Measurements from ENCODE around the gene PSMG3. TPM values are rescaled to one million over a fixed set of nuclear protein-coding genes. Genes with fewer than 3 reads are reported as not detected.

The PSMG3 gene
- total RNA-seq, 1 donor from 2014 or later = 17.9 TPM

DNA sequence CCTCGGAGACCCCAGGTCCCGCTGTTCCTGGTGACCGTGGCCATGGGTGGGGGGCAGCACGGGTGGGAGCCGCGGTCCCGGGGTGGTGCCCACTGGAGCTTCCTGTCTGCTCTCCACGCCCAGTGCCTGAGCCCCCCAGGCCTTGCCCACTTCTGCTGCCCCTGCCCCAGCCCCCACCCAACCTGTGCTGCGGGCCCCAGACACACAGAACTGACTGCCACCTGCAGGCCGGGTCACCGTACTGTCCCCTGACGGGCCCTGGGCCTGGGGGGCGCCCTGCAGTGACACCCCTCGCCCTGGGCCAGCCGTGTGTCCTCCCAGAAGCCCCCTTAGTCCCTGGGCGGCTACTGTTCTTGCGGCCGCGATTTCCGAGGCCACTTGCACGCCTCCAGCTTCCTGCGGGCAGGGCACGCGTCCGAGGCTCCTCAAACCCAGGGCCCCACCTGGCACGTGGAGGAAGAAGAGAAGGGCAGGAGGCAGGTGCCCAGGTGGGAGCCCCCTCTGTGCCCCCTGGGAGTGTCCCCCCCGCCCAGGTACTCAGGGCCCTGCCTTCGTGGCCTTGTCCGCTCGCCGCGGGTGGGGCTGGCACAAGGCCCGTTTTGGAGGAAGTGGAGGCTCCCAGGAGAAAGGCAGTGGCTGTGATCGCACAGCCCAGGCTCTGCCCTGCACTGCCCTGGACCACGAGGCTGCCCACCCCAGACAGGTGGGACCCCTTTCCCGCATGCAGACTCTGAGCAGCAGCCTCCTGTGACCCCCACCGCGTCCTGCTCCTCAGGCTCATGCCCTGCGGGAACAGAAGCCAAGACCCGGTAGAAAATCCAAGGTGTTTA lies 24.2 kb downstream of the PSMG3 start:
- no peak for DNase-seq (ENCODE audit: low read depth in 2 of 2)

DNA sequence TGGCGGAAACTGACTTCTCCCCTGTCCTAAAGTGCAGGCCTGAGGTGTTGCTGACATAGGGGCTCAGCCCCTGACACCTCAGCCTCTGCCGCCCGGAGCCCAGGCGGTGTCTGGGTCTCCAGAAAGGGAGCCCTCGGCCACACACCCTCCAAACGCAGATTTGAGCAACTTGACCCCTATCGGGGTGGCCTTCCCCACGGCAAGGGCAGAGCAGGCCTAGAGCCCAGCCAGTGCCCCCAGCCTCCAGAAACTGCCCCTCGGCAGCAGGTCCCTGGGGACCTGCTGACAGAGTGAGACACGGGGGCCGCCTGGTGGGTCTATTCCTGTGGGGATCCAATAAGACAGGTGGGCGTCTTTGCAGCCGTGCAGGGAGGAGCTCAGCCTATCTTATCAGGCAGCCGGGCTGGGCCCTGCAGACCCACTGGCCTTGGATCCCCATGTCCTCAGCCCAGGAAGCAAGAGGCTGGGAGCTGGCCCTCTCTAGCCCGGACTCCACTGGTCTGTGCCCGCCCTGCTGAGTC lies 24.9 kb downstream of the PSMG3 start:
- DNase-seq (ENCODE audit: low read depth in 2 of 2) = no peak

DNA sequence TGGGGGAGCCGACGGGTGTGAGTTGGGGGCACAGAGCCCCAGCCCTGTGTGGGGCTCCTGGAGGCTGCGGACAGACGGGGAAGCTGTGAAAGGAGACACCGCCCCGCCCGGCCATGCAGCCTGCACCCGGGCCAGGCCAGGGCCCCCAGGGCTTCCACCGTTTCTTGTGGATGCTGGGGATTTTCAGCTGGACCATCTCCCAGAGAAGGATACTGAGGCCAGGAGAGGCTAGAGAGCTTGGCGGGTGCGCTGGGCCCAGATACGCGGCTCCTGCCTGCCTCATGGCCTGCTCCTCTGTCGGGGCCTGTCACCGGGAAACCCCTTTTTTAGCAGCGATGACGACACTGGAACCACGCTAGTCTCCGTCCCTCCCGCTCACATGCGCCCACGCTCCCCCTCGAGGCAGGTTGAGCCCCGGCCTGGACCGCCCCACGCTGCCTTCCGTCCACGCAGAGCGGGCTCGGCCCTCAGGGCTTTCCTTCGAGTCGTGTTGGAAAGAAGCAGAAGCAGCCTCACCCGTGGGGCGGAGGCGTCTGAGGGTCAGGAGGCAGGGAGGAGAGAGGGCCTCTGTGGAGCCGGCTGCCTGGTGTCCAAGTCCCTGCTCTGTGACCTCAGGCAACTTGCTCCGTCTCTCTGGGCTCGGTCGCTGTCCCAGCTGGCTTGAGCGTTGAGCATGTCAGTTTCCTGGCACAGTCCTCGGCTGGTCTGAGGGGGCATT lies 25.5 kb downstream of the PSMG3 start:
- no peak for DNase-seq (ENCODE audit: low read depth in 2 of 2)

DNA sequence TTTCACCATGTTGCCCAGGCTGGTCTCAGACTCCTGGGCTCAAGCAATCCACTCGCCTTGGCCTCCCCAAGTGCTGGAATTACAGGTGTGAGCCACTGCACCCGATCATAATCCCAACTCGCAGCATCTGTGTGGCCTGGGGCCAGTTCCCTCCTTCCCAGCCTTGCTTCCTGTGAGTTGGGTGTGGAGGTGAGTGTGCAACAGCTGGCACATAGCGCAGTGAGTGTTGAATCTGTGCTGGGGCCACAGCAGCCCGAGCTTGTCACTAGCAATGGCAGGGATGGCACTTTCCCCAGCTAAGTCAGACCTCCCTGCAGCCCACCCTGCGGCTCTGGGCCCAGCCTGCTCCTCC lies 26.0 kb downstream of the PSMG3 start:
- no peak for DNase-seq (ENCODE audit: low read depth in 2 of 2)

DNA sequence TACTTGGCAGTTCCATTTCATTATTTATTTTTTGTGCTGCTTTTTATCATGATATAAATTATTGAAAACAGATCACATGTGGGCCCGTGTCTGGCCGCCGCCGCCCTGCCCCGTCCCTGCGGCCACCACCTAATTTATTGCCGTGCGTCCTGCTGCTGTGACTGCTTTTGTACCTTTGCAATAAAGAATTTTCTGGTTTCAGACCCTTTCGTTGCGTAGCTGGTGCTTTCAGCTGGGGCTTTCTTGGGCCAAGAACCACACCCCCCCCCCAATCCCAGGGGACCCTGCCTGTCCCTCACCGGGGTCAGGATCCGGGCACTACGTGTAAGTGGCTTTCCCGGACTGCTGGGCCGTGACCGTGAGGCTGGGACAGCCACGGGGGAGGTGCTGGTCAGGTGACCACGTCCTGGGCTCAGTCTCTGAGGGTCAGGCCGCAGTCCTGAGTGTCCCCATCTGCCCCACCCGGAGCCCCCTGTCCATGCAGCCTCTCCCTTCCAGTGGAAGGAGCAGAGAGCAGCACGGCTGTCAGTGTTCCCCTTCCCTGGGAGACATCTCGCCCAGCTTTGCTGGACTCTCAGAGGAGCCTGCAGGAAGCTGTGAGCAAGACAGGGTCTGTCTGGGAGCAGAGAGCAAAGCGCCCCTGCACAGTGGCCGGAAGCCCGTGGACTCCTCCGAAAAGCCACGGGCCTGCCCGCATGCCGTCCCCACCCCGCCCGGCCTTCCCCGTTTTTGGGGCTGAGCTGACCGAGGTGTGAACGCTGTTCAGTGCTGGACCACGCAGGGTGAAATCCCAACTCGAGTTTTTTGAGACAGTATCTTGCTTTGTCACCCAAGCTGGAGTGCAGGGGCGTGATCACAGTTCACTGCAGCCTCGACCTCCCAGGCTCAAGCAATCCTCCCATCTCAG lies 26.7 kb downstream of the PSMG3 start:
- DNase-seq (ENCODE audit: low read depth in 2 of 2) = no peak

DNA sequence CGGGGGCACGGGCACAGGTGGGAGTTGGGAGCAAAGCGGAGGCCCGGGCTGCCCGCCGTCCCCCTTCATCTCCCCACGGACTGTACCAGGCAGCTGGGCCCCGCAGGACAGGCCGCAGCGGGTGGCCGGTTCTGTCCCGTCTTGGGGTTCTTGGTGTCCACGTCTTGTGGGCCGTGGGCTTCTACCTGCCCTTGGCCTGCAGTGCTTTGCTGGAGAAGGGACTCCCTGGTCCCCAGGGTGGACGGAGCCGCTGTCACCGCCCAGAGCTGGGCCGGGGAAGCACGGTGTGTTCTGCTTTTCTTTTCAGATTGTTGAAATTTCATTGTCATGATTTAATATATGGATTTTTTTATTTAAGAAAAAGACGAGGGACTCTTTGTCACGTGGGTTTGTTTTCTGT lies 27.5 kb downstream of the PSMG3 start:
- DNase-seq (ENCODE audit: low read depth in 2 of 2) = no peak

DNA sequence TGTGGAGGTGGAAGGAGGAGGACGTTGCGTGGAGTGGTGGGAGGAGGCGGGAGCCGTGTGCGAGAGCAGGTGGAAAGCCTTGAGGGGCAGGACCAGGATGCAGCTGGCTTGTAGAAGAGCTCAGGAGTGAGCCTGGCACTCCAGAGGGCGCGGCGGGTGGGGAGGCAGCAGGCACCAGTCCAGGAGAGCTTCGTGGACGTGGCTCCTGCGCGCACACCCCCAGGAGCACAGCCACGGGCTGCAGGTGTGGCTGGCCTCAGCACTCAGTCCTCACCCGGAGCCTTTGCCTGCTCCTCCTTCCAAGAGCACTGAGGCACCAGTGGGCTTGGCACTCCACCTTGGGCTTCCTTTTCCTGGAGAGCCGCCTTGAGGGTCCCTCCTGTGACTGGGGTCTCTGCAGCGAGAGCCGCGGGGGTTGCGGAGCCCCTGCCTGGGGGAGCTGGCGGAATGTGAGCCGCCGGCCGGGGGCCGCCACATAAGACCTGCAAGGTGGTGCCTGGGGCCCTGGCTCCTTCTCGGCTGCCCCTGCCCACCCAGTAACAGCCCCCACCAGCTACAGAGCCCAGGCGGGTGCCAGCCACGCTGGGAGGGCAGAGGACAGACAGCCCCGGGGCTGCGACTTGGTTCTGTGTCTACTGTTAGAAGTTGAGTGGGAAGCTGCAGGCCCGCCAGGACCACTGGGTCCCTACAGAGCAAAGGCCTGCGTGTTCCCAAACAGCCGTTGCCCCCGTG lies 28.2 kb downstream of the PSMG3 start:
- no peak for DNase-seq (ENCODE audit: low read depth in 2 of 2)

DNA sequence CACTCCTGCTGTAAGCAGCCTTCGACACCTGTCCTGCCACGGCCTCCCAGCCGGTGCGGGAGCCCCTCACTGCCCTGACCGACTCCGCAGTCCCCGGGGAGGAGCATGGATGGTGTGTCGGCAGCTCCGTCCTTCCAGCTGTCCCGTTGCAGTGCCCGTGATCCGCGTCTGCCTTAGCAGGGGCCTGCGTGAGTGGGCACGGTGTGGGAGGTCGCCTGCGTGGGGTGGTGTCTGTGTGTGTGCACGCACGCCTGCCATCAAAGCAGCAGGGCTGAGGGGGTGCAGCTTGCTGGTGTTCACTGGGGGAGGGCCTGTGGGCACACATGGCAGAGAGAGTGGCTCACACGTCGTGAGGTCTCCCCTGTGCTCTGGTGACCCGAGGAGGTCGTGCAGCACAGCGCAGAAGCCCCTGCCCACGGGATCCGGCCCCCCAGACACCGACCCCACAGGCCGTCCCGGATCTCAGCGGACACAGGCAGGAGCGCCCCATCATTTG lies 29.0 kb downstream of the PSMG3 start:
- no peak for DNase-seq (ENCODE audit: low read depth in 2 of 2)

DNA sequence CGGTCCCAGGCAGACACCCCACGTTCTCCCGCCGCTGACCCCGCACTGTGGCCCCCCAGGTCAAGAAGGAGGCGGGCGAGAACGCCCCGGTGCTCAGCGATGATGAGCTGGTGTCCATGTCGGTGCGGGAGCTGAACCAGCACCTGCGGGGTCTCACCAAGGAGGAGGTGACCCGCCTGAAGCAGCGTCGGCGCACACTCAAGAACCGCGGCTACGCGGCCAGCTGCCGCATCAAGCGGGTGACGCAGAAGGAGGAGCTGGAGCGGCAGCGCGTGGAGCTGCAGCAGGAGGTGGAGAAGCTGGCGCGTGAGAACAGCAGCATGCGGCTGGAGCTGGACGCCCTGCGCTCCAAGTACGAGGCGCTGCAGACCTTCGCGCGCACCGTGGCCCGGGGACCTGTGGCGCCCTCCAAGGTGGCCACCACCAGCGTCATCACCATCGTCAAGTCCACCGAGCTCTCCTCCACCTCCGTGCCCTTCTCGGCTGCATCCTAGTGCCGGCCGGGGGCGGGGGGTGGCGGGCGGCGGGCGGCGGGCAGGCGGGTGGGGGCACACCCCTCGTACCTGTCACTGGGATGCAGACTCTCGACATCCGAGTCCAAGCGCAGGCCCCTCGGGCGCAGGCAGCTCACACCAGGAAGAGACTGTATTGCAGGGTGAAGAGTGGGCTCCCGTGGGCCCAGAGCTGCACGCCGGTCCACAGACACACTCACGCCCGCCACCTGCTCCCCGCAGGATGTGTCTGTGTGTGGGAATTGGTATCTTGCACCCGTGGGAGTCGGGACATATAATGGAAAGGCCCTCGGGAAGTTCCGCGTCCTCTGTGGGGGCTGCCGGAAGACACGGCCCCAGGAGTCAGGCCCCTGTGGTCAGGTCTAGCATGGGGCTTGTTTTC lies 29.7 kb downstream of the PSMG3 start:
- DNase-seq (ENCODE audit: low read depth in 2 of 2) = no peak

DNA sequence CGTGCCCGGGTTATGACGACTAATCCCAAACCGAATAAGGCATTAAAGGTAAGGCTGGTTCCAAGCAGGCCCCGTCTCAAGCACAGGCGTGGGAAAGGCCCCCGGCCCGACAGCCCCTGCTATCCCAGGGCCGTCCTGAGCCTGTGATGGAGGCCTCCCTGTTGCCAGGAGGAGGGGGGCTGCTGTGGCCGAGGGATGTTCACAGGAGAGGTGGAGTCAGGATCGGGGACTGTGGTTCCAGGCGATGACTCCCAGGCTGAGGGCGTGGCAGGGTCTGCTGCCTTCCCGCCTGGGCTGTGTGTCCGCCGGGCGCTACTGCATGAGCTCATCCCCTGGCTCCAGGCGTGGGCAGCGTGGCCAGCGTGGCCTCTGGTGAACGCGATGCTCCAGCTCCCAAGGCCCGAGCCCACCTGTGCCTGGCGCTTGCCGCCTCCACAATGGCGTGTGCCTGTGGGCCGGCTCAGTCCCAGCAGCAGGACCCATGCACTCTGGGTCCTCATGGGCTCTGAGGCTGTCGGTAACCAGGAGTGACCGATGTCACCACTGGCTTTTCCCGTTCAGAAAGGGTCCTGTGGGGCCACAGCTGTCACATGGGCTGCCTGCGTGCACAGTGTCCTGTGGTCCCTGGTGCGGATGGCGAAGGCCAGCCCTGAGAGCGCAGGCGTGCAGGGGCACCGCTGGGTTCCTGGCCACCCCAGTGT lies 30.5 kb downstream of the PSMG3 start:
- no peak for DNase-seq (ENCODE audit: low read depth in 2 of 2)

DNA sequence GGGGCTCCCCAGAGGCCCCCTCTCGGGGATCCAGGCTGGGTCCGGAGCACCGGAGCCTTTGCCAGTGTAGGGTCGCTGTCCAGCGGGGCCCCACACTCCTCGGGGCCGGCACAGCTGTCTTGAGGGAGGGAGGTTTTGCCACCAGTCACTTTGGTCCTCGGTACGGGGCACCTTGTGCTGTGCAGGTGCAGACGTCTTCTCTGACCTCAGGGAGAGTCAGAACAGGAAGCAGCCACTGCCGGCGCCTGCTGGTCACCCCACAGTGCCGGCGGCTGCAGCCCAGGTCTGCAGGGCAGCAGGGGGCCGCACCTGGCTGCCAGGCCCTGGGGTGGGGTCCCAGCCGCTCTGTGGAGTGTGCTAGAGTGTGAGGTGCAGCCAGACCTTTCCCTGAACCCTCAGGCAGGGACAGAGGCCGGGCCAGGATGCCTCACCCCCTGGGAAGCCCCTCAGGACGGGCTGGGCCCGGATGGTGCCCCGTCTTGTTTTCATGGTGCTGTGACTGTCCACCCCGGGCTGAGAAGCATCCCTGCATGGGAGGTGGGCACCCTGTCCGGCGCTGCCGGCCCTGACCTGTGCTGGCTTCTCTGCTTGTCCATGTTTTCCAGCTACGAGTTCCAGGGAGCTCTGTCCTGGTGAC lies 31.2 kb downstream of the PSMG3 start:
- peak in 1 of 2 donors; percentile 43 for DNase-seq (ENCODE audit: low read depth in 2 of 2)

DNA sequence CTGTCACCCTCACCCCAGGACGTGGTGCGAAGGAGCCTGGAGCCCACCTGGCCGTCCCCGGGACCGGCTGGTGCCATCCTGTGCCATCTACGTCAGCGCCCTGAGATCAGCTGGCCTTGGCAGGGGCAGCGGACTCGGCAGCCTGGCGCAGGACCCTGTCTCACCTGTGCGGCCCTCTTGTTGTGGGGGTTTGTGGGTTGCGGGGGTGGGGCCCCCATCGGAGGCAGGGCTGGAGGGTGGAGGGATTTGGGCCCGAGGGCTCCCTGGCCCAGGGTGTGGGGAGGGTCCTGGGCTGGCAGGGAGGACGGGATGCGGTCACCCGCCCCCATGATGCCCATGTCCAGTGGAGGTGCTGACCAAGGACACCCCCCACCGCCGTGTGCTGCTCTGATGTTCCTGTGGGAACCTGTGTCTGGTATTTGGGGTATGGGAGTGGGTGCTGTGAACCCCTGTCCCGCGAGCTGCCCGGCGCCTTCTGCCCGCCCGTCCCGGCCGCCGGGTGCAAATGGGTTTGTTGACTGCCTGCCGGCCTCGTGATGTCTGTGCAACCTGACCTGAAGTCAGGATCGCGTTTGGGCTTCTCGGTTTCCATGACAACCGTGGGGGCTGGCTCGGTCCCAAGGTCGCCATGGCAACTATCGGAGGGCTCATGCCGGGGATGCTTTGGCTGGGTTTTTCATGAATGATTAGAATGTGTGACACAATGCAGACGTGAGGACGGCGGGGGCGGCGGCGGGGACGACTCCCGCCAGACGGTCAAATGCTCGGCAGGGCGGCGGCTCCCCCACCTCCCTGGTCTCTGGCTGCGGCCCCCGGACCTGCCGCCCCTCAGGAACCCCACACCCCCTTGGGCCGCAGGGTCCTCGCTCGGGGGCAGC lies 32.1 kb downstream of the PSMG3 start:
- peak; percentile 98 to 99 for DNase-seq (ENCODE audit: low read depth in 2 of 2)

DNA sequence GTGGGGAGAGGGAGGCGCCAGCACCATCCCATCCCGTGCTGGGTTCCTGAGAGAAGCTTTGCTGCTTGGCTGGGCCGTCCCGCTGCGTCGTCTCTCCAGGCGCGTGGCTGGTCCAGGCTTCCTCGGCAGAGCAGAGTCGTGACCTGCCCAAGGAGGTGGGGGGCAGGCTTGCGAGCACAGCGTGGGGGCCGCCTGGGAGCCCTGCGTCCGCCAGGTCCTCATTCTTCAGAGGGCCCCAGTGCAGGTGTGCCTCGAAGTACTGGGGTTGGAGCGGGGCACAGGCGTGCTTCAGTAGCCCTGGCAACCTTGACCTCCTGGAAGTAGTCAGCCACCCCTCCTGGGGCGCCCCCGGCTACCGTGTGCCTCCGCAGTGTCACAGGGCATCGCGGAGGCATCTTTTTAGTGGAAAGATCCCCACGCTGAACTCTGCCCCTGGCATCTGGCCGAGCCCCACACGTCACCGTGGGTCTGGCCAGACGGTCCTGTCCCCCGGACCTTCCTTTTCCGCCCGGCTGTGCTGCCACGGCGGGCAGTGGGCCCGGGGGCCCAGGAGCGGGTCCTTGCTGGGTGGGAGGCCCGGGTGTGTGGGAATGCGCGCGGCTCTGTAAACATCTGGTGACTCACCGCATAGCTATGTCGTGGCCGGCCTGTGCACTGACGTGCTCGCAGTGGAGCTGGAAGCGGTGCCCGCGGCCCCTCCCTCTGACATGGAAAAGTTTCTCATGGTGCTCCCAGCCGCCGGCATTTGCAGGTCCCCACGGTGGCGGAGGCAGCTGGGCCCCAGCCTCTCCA lies 32.9 kb downstream of the PSMG3 start:
- peak; percentile 99 to 100 for DNase-seq (ENCODE audit: low read depth in 2 of 2)

DNA sequence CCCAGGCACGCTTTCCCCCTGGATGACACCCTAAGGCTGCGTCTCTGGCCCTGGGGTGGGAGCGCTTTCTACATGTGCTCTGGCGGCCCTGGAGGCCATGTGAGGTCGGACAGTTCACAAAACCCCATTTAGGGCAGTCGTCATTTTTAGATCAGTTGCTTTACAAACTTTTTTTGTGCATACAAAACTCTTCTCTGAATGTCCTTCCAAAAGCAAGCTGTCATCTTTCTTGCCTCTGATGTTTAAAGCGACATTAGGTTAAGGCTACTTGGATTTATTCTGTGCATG lies 33.4 kb downstream of the PSMG3 start:
- no peak for DNase-seq (ENCODE audit: low read depth in 2 of 2)

DNA sequence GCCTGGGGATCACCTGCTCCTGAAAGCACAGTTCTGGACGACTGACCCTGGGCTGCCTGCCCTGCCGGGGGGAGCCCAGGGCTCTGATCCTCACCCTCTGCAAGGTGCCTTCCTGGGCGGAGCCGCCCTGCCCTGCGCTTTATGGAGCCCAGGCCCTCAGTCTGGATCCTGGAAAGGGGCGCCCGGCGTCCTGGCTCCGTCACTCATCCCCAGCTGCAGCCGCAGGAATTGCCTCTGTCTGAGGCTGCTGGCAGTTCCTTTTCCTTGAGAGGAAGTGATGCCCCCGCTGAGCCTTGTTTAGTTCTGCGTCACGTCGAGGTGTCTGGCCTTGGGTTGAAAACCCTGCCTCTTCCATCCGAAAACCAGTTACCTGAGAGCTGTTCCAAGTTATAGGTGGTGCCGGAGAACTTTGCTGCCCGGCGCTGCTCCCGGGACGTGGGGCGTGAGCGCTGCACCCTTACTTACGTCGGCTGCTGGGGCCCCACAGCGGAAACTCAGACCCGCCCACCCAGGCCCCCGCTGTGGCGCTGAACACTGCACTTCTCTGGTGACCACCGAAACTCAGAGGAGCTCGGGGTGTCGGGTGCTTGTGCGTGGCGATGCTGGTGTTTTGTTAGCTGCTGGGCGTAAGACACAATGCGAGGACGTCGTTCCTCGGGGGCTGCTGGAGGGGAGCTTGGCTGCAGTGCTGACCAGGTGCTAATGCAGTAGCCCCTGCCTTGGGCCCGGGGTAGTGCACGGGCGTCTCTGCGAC lies 34.0 kb downstream of the PSMG3 start:
- DNase-seq (ENCODE audit: low read depth in 2 of 2) = peak in 1 of 2 donors; percentile 54

DNA sequence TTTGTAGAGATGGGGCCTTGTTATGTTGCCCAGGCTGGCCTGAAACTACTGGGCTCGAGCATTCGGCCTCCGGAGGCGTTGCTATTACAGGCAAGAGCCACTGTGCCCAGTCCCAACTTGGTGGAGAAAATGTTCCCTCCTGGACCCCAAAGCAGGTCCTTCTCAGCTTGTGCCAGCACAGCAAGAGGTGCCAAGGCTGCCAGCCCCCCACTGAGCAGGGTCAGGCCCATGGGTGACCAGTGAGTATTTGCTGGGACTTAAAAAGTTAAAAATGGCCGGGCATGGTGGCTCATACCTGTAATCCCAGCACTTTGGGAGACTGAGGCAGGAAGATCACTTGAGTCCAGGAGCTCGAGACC lies 34.8 kb downstream of the PSMG3 start:
- no peak for DNase-seq (ENCODE audit: low read depth in 2 of 2)

Data from lung microvascular endothelial cell (primary cell).